Coronary artery (tissue), 2 donors: ENCODE results near the gene WBP1.
"Not testable (repeated sequence)": the region's sequence is repeated elsewhere in the genome, so short reads cannot be mapped to it uniquely, and the experiment has no call there.

Experiments used
- DNase-seq: peaks from one replicate; pipeline ENCODE4 v3.0.0-alpha.2; 2017; ENCODE audit warnings: low spot score
- H3K27ac ChIP-seq, 2 donors: fragments of 200-600 bp; sonication (generic); one replicate each; pipeline ENCODE4 v1.5.1; 2016 to 2019
- H3K4me3 ChIP-seq: fragments of 200-600 bp; sonication (generic); 2 replicates; pipeline ENCODE4 v1.5.1; 2016; ENCODE audit warnings: mild to moderate bottlenecking, moderate library complexity
- CTCF ChIP-seq: fragments of 200-600 bp; sonication (generic); IDR thresholded peaks from one replicate; pipeline ENCODE4 v1.5.1; 2019; ENCODE audit warnings: antibody characterized with exemption

WBP1 gene

DNA sequence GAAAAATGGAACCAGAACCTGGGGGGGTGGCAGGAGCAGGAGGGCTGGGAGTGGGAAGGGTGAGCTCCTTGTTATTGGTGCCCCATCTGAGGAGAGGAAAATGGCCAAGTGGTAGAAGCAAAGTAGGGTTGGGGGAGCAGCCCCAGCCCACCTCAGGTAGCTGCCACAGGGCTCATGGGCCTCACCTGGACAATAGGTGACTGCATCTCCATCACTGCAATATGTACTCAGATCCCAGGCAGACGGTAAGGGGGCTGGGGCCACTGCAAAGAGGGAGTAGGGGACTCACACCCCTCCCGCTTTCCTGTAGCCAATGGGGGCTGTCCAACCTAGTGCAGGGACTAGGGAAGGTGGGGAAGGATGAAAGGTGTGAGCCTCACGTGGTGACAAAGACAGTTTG, 41.0 kb upstream of the WBP1 start:
- H3K4me3 ChIP-seq, result no peak overlapping the region
- no peak overlapping the region for H3K27ac ChIP-seq
- no peak for DNase-seq
- no peak for TF ChIP-seq CTCF

- Histone ChIP-seq H3K4me3 (no peak overlapping the region), H3K27ac (no peak overlapping the region)
- no peak for TF ChIP-seq CTCF
- DNase-seq, result no peak
Measured at GRCh38 chr2:74417763-74418162, 40.5 kb upstream of the WBP1 start.

GRCh38 chr2:74418312-74418711, 39.9 kb upstream of the WBP1 start:
- Histone ChIP-seq H3K4me3 (peak overlapping the region; percentile 42), H3K27ac (peak overlapping the region; percentile 36 to 69)
- DNase-seq, result no peak
- TF ChIP-seq CTCF, result no peak

DNA sequence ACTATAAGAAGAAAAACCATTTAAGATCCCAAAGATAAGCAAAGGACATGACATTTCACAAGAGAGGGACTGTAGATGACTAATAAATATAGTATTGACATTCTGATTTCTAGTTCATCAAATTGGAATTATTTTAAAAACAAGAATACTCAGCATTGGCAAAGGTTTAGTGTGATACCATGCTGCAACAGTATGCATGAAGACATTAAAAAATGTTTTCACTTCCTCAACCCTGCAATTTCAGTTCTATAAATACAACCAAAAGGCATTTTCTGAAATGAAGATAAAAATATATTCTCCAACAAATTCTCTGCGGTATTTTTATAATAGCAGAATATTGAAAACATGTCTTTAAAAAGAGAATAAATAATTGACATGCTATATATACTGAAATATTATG, 38.9 kb upstream of the WBP1 start:
- DNase-seq, result no peak
- no peak for TF ChIP-seq CTCF
- Histone ChIP-seq H3K4me3 (no peak overlapping the region), H3K27ac (no peak overlapping the region)

- TF ChIP-seq CTCF, result no peak
- Histone ChIP-seq H3K4me3 (no peak overlapping the region), H3K27ac (no peak overlapping the region)
- DNase-seq, result no peak
Measured at GRCh38 chr2:74420006-74420405, 38.2 kb upstream of the WBP1 start.

- peak overlapping the region; percentile 78 for H3K4me3 ChIP-seq
- not testable (repeated sequence) for H3K27ac ChIP-seq, DNase-seq
Measured at GRCh38 chr2:74420443-74421103, 37.7 kb upstream of the WBP1 start.

- H3K27ac ChIP-seq, result peak within 1 kb of the TSS; percentile 66 to 71
- peak; percentile 91 for DNase-seq
- peak within 1 kb of the TSS; percentile 78 for H3K4me3 ChIP-seq
- no peak for TF ChIP-seq CTCF
Measured at GRCh38 chr2:74421221-74421870, 36.9 kb upstream of the WBP1 start, which contains the start of the genes C2orf81 and WDR54. Gene C2orf81 (minus strand): TSS chr2:74421619. CDS start chr2:74421560, 59 bp downstream. Gene WDR54 (plus strand): TSS chr2:74421730. CDS start chr2:74422154, 424 bp downstream.
